Measurements from ENCODE around the gene TP73. TPM values are rescaled to one million over a fixed set of nuclear protein-coding genes. Genes with fewer than 3 reads are reported as not detected.
"Not testable (repeated sequence)": the region's sequence is repeated elsewhere in the genome, so short reads cannot be mapped to it uniquely, and the experiment has no call there.

The TP73 gene
- total RNA-seq, 2 experiments from 2014 or later, result 0.50 to 0.58 TPM

GRCh38 chr1:3717715-3718601 lies 65.6 kb downstream of the TP73 start:
- Mint-ChIP-seq H3K4me3 (no peak overlapping the region), H3K4me1 (no peaks in the 10 kb centered on the region), H3K9me3 (no peaks in the 10 kb centered on the region), H3K27ac (no peak overlapping the region), H3K36me3 (no peaks in the 10 kb centered on the region), H3K27me3 (no peaks in the 10 kb centered on the region)
- DNase-seq, result peak; percentile 46

- DNase-seq, result no peak
- H3K27me3 Mint-ChIP-seq, result no peaks in the 10 kb centered on the region
- H3K4me1 Mint-ChIP-seq, result no peaks in the 10 kb centered on the region
- H3K27ac Mint-ChIP-seq, result no peak overlapping the region
- H3K36me3 Mint-ChIP-seq, result no peaks in the 10 kb centered on the region
- no peak overlapping the region for H3K4me3 Mint-ChIP-seq
- H3K9me3 Mint-ChIP-seq, result no peaks in the 10 kb centered on the region
These were observed 66.4 kb downstream of the TP73 start for GRCh38 chr1:3718764-3719163.

DNA sequence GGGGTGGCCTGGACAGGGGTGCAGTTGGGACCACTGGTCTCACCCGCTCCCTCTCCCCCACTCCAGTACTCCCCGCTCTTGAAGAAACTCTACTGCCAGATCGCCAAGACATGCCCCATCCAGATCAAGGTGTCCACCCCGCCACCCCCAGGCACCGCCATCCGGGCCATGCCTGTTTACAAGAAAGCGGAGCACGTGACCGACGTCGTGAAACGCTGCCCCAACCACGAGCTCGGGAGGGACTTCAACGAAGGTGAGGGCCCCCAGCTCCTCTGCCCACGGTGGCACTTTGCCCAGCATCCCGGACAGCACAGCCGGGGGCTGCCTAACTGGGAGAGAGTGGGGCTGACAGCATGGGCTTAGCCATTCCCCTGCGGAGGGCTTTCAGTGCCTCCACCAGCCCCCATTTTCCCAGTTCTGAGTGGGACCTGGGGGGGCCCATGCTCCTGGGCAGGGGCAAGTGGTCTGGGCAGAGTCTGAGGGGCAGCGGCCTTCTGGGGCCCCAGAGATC lies 69.7 kb downstream of the TP73 start:
- H3K36me3 Mint-ChIP-seq, result no peaks in the 10 kb centered on the region
- H3K27me3 Mint-ChIP-seq, result peaks cover 13% of the 10 kb centered on the region
- H3K4me3 Mint-ChIP-seq, result no peak overlapping the region
- no peak for DNase-seq
- H3K4me1 Mint-ChIP-seq, result no peaks in the 10 kb centered on the region
- H3K27ac Mint-ChIP-seq, result no peak overlapping the region
- H3K9me3 Mint-ChIP-seq, result no peaks in the 10 kb centered on the region

DNA sequence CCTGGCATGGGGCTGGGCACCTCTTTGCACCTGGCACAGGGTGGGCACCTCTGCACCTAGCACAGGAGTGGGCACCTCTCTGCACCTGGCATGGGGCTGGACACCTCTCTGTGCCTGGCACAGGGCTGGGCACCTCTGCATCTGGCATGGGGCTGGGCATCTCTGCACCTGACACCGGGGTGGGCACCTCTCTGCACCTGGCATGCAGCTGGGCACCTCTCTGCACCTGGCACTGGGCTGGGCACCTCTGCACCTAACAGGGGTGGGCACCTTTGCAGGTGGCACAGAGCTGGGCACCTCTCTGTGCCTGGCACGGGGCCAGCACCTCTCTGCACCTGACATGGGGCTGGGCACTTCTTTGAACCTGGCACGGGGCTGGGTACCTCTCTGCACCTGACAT lies 70.5 kb downstream of the TP73 start:
- no peaks in the 10 kb centered on the region for H3K4me1 Mint-ChIP-seq
- H3K36me3 Mint-ChIP-seq, result no peaks in the 10 kb centered on the region
- peaks cover 17% of the 10 kb centered on the region for H3K27me3 Mint-ChIP-seq
- H3K9me3 Mint-ChIP-seq, result no peaks in the 10 kb centered on the region
- DNase-seq, result no peak
- H3K27ac Mint-ChIP-seq, result no peak overlapping the region
- no peak overlapping the region for H3K4me3 Mint-ChIP-seq

DNA sequence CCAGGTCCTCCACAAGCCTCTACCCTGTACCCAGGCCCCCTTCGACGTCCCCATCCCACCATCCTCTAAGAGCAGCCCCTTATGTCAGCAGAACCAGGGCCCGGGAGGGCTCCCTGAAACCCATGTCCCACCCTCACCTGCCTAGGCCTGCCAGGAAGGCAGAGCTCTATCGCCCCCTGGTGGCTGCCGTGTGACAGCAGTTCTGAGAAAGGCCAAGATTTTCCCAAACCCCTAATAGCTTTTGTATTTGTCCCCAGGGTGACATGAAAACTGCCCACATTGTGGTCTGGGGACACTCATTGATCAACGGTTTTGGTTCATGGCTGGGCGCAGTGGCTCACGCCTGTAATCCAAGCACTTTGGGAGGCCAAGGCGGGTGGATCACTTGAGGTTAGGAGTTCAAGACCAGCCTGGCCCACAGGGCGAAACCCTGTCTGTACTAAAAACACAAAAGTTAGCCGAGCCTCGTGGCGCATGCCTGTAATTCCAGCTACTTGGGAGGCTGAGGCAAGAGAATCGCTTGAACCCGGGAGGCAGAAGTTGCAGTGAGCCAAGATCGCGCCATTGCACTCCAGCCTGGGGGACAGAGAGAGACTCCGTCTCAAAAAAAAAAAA lies 72.2 kb downstream of the TP73 start:
- H3K27me3 Mint-ChIP-seq, result peaks cover 17% of the 10 kb centered on the region
- H3K9me3 Mint-ChIP-seq, H3K36me3 Mint-ChIP-seq, H3K27ac Mint-ChIP-seq, H3K4me3 Mint-ChIP-seq, H3K4me1 Mint-ChIP-seq: not testable (repeated sequence)
- peak; percentile 74 for DNase-seq

DNA sequence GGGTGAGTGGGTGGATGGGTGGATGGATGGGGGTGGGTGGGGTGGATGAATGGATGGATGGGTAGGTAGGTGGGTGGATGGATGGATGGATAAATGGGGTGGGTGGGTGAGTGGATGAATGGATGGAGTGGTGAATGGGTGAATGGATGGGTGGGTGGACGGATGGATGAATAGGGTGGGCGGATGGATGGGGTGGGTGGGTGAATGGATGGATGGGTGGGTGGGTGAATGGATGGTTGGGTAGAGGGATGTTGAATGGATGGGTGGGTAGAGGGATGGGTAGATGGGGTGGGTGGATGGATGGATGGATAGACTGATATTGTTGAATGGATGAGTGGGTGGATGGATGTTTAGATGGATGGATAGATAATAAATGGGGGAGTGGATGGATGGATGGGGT lies 73.0 kb downstream of the TP73 start:
- no peaks in the 10 kb centered on the region for H3K36me3 Mint-ChIP-seq
- no peaks in the 10 kb centered on the region for H3K4me1 Mint-ChIP-seq
- no peak for DNase-seq
- H3K9me3 Mint-ChIP-seq, result no peaks in the 10 kb centered on the region
- H3K27ac Mint-ChIP-seq, result no peak overlapping the region
- H3K4me3 Mint-ChIP-seq, result no peak overlapping the region
- H3K27me3 Mint-ChIP-seq, result peaks cover 17% of the 10 kb centered on the region

GRCh38 chr1:3727042-3727824 lies 74.9 kb downstream of the TP73 start:
- no peaks in the 10 kb centered on the region for H3K36me3 Mint-ChIP-seq
- no peak overlapping the region for H3K27ac Mint-ChIP-seq
- no peaks in the 10 kb centered on the region for H3K4me1 Mint-ChIP-seq
- H3K9me3 Mint-ChIP-seq, result no peaks in the 10 kb centered on the region
- H3K4me3 Mint-ChIP-seq, result no peak overlapping the region
- H3K27me3 Mint-ChIP-seq, result peaks cover 17% of the 10 kb centered on the region
- peak; percentile 34 for DNase-seq

GRCh38 chr1:3727825-3728776 lies 75.8 kb downstream of the TP73 start:
- H3K27me3 Mint-ChIP-seq, result peaks cover 17% of the 10 kb centered on the region
- no peak for DNase-seq
- H3K27ac Mint-ChIP-seq, result no peak overlapping the region
- H3K36me3 Mint-ChIP-seq, result no peaks in the 10 kb centered on the region
- H3K4me1 Mint-ChIP-seq, result no peaks in the 10 kb centered on the region
- H3K9me3 Mint-ChIP-seq, result no peaks in the 10 kb centered on the region
- H3K4me3 Mint-ChIP-seq, result no peak overlapping the region

- H3K9me3 Mint-ChIP-seq, result no peaks in the 10 kb centered on the region
- no peaks in the 10 kb centered on the region for H3K4me1 Mint-ChIP-seq
- peaks cover 11% of the 10 kb centered on the region for H3K27me3 Mint-ChIP-seq
- H3K36me3 Mint-ChIP-seq, result no peaks in the 10 kb centered on the region
- H3K27ac Mint-ChIP-seq, result no peak overlapping the region
- no peak for DNase-seq
- H3K4me3 Mint-ChIP-seq, result no peak overlapping the region
These were observed 77.6 kb downstream of the TP73 start for GRCh38 chr1:3729594-3730542.

DNA sequence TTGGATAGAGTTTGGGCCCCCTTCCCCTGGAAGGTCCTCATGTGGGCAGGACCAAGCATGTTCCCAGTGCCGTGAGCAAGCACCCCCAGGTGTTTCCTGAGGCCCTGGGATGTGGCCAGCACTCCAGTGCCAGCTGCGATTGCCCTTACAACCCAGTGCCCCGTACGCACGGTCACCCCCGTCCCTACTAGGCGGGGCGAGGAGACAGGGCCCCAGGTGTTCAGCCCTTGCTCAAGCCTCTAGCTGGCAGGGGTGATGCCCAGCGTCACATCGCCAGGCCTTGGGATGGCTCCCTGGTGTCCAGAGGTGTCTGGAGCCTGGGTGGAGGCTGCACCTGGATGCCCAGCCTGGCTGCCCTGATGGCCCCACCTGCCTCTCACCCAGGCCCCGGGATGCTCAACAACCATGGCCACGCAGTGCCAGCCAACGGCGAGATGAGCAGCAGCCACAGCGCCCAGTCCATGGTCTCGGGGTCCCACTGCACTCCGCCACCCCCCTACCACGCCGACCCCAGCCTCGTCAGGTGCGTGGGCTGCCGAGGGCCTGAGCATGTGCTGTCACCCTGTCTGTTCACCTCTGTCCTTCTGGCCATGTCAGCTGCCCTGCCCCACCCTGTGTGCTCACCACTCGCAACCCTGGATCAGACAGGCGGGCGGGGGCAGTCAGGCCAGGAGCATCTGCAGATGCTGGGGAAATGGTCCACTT lies 78.4 kb downstream of the TP73 start:
- no peaks in the 10 kb centered on the region for H3K36me3 Mint-ChIP-seq
- DNase-seq, result no peak
- no peaks in the 10 kb centered on the region for H3K4me1 Mint-ChIP-seq
- H3K4me3 Mint-ChIP-seq, result no peak overlapping the region
- H3K9me3 Mint-ChIP-seq, result no peaks in the 10 kb centered on the region
- peaks cover 11% of the 10 kb centered on the region for H3K27me3 Mint-ChIP-seq
- no peak overlapping the region for H3K27ac Mint-ChIP-seq

GRCh38 chr1:3731583-3732433 lies 79.5 kb downstream of the TP73 start:
- Mint-ChIP-seq H3K4me1 (no peaks in the 10 kb centered on the region), H3K36me3 (no peaks in the 10 kb centered on the region), H3K27ac (no peak overlapping the region), H3K9me3 (no peaks in the 10 kb centered on the region), H3K27me3 (peaks cover 5% of the 10 kb centered on the region), H3K4me3 (no peak overlapping the region)
- no peak for DNase-seq

DNA sequence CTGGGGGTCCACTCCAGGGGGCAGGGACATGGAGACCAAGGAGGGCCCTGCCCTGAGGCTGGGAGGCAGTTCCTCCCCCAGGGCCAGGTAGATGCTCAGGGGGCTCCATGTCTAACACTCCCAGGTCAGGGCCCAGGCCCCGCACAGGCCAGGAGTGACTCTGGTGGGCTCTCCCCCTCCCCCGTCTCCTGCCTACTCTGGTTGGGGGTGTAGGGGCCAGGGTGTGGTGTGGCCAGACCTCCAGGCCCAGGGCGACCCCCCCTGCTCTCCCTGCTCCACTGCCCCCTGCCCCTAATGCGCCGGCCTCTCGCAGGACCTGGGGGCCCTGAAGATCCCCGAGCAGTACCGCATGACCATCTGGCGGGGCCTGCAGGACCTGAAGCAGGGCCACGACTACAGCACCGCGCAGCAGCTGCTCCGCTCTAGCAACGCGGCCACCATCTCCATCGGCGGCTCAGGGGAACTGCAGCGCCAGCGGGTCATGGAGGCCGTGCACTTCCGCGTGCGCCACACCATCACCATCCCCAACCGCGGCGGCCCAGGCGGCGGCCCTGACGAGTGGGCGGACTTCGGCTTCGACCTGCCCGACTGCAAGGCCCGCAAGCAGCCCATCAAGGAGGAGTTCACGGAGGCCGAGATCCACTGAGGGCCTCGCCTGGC lies 80.2 kb downstream of the TP73 start:
- Mint-ChIP-seq H3K9me3 (no peaks in the 10 kb centered on the region), H3K36me3 (no peaks in the 10 kb centered on the region), H3K27me3 (no peaks in the 10 kb centered on the region), H3K4me3 (no peak overlapping the region), H3K27ac (no peak overlapping the region), H3K4me1 (no peaks in the 10 kb centered on the region)
- DNase-seq, result no peak
